ENCODE data around the gene ATG101. TPM values are rescaled to one million over a fixed set of nuclear protein-coding genes. Genes with fewer than 3 reads are reported as not detected.

The ATG101 gene
- total and polyA plus RNA-seq, 4 donors = 19.7 to 37.8 (median 33.7) TPM

- DNase-seq (ENCODE audit: low read depth in 4 of 6, low spot score in 6 of 6) = peak in 3 of 6 donors; percentile 62 to 81 (median 77)
- no peaks in the 10 kb centered on the region for H3K36me3 ChIP-seq (ENCODE audit: control insufficient read depth, insufficient read depth, low read length)
- no peak overlapping the region for H3K4me3 ChIP-seq (ENCODE audit: low read depth, low read length)
- peak overlapping the region; percentile 67 for H3K27ac ChIP-seq (ENCODE audit: low read depth, low read length)
- peaks cover 56% of the 10 kb centered on the region for H3K4me1 ChIP-seq (ENCODE audit: control insufficient read depth, insufficient read depth, low read length)
- no peaks in the 10 kb centered on the region for H3K9me3 ChIP-seq (ENCODE audit: control insufficient read depth, insufficient read depth, low read length)
- no peaks in the 10 kb centered on the region for H3K27me3 ChIP-seq (ENCODE audit: control insufficient read depth, insufficient read depth, low read length)
- 23% methylated on average over 4 of the region's 4 CpGs for WGBS (ENCODE audit: insufficient coverage)
Measured at GRCh38 chr12:52029685-52030084, 40.1 kb upstream of the ATG101 start.

- no peaks in the 10 kb centered on the region for H3K27me3 ChIP-seq (ENCODE audit: control insufficient read depth, insufficient read depth, low read length)
- 7% methylated on average over 4 of the region's 5 CpGs for WGBS (ENCODE audit: insufficient coverage)
- peak overlapping the region; percentile 28 for H3K4me3 ChIP-seq (ENCODE audit: low read depth, low read length)
- H3K27ac ChIP-seq (ENCODE audit: low read depth, low read length) = peak overlapping the region; percentile 96
- peak in 2 of 6 donors; percentile 89 to 91 for DNase-seq (ENCODE audit: low read depth in 4 of 6, low spot score in 6 of 6)
- no peaks in the 10 kb centered on the region for H3K9me3 ChIP-seq (ENCODE audit: control insufficient read depth, insufficient read depth, low read length)
- H3K36me3 ChIP-seq (ENCODE audit: control insufficient read depth, insufficient read depth, low read length) = no peaks in the 10 kb centered on the region
- peaks cover 52% of the 10 kb centered on the region for H3K4me1 ChIP-seq (ENCODE audit: control insufficient read depth, insufficient read depth, low read length)
Measured at GRCh38 chr12:52032446-52032803, 37.4 kb upstream of the ATG101 start.

- H3K4me3 ChIP-seq (ENCODE audit: low read depth, low read length) = peak overlapping the region; percentile 45
- H3K27ac ChIP-seq (ENCODE audit: low read depth, low read length) = peak overlapping the region; percentile 96
- under 1% methylated on average over 46 of the region's 48 CpGs for WGBS (ENCODE audit: insufficient coverage)
- peaks cover 57% of the 10 kb centered on the region for H3K4me1 ChIP-seq (ENCODE audit: control insufficient read depth, insufficient read depth, low read length)
- H3K27me3 ChIP-seq (ENCODE audit: control insufficient read depth, insufficient read depth, low read length) = no peaks in the 10 kb centered on the region
- peak in 5 of 6 donors; percentile 85 to 98 (median 90) for DNase-seq (ENCODE audit: low read depth in 4 of 6, low spot score in 6 of 6)
- H3K9me3 ChIP-seq (ENCODE audit: control insufficient read depth, insufficient read depth, low read length) = no peaks in the 10 kb centered on the region
- no peaks in the 10 kb centered on the region for H3K36me3 ChIP-seq (ENCODE audit: control insufficient read depth, insufficient read depth, low read length)
Measured at GRCh38 chr12:52032804-52033445, 36.9 kb upstream of the ATG101 start.

- Histone ChIP-seq H3K9me3 (ENCODE audit: control insufficient read depth, insufficient read depth, low read length) (no peaks in the 10 kb centered on the region), H3K27me3 (ENCODE audit: control insufficient read depth, insufficient read depth, low read length) (no peaks in the 10 kb centered on the region), H3K4me3 (ENCODE audit: low read depth, low read length) (peak overlapping the region; percentile 45), H3K27ac (ENCODE audit: low read depth, low read length) (peak overlapping the region; percentile 96), H3K36me3 (ENCODE audit: control insufficient read depth, insufficient read depth, low read length) (no peaks in the 10 kb centered on the region), H3K4me1 (ENCODE audit: control insufficient read depth, insufficient read depth, low read length) (peaks cover 63% of the 10 kb centered on the region)
- 52% methylated on average over 7 of the region's 13 CpGs for WGBS (ENCODE audit: insufficient coverage)
- no peak for DNase-seq (ENCODE audit: low read depth in 4 of 6, low spot score in 6 of 6)
Measured at GRCh38 chr12:52033446-52034140, 36.2 kb upstream of the ATG101 start.

- H3K4me1 ChIP-seq (ENCODE audit: control insufficient read depth, insufficient read depth, low read length) = peaks cover 58% of the 10 kb centered on the region
Measured at GRCh38 chr12:52035190-52035589, 34.6 kb upstream of the ATG101 start.

GRCh38 chr12:52035926-52036325 is 33.9 kb upstream of the ATG101 start:
- Histone ChIP-seq H3K27ac (ENCODE audit: low read depth, low read length) (peak overlapping the region; percentile 83), H3K9me3 (ENCODE audit: control insufficient read depth, insufficient read depth, low read length) (no peaks in the 10 kb centered on the region), H3K4me3 (ENCODE audit: low read depth, low read length) (no peak overlapping the region), H3K27me3 (ENCODE audit: control insufficient read depth, insufficient read depth, low read length) (no peaks in the 10 kb centered on the region), H3K4me1 (ENCODE audit: control insufficient read depth, insufficient read depth, low read length) (peaks cover 52% of the 10 kb centered on the region), H3K36me3 (ENCODE audit: control insufficient read depth, insufficient read depth, low read length) (no peaks in the 10 kb centered on the region)
- DNase-seq (ENCODE audit: low read depth in 4 of 6, low spot score in 6 of 6) = no peak
- no CpG with 5 or more reads among the region's 2 CpGs for WGBS (ENCODE audit: insufficient coverage)

More at GRCh38 chr12:52035190-52035589, 34.6 kb upstream of the ATG101 start:
- Histone ChIP-seq H3K4me3 (ENCODE audit: low read depth, low read length) (no peak overlapping the region), H3K27ac (ENCODE audit: low read depth, low read length) (no peak overlapping the region), H3K36me3 (ENCODE audit: control insufficient read depth, insufficient read depth, low read length) (no peaks in the 10 kb centered on the region), H3K9me3 (ENCODE audit: control insufficient read depth, insufficient read depth, low read length) (no peaks in the 10 kb centered on the region), H3K27me3 (ENCODE audit: control insufficient read depth, insufficient read depth, low read length) (no peaks in the 10 kb centered on the region)
- no CpG with 5 or more reads among the region's 4 CpGs for WGBS (ENCODE audit: insufficient coverage)
- no peak for DNase-seq (ENCODE audit: low read depth in 4 of 6, low spot score in 6 of 6)

GRCh38 chr12:52036587-52037171 is 33.1 kb upstream of the ATG101 start:
- Histone ChIP-seq H3K27ac (ENCODE audit: low read depth, low read length) (peak overlapping the region; percentile 83), H3K4me1 (ENCODE audit: control insufficient read depth, insufficient read depth, low read length) (peaks cover 57% of the 10 kb centered on the region), H3K4me3 (ENCODE audit: low read depth, low read length) (peak overlapping the region; percentile 42), H3K36me3 (ENCODE audit: control insufficient read depth, insufficient read depth, low read length) (peaks cover 5% of the 10 kb centered on the region), H3K27me3 (ENCODE audit: control insufficient read depth, insufficient read depth, low read length) (no peaks in the 10 kb centered on the region), H3K9me3 (ENCODE audit: control insufficient read depth, insufficient read depth, low read length) (no peaks in the 10 kb centered on the region)
- WGBS (ENCODE audit: insufficient coverage) = 9% methylated on average over 53 of the region's 53 CpGs
- DNase-seq (ENCODE audit: low read depth in 4 of 6, low spot score in 6 of 6) = peak in 2 of 6 donors; percentile 83 to 92

- DNase-seq (ENCODE audit: low read depth in 4 of 6, low spot score in 6 of 6) = peak in 2 of 6 donors; percentile 61 to 66
- Histone ChIP-seq H3K9me3 (ENCODE audit: control insufficient read depth, insufficient read depth, low read length) (no peaks in the 10 kb centered on the region), H3K27me3 (ENCODE audit: control insufficient read depth, insufficient read depth, low read length) (no peaks in the 10 kb centered on the region), H3K4me1 (ENCODE audit: control insufficient read depth, insufficient read depth, low read length) (peaks cover 56% of the 10 kb centered on the region), H3K4me3 (ENCODE audit: low read depth, low read length) (peak overlapping the region; percentile 73), H3K27ac (ENCODE audit: low read depth, low read length) (peak overlapping the region; percentile 57), H3K36me3 (ENCODE audit: control insufficient read depth, insufficient read depth, low read length) (peaks cover 12% of the 10 kb centered on the region)
- under 1% methylated on average over 59 of the region's 59 CpGs for WGBS (ENCODE audit: insufficient coverage)
Measured at GRCh38 chr12:52037248-52037861, 32.4 kb upstream of the ATG101 start.

GRCh38 chr12:52038447-52038846 is 31.3 kb upstream of the ATG101 start:
- Histone ChIP-seq H3K36me3 (ENCODE audit: control insufficient read depth, insufficient read depth, low read length) (peaks cover 23% of the 10 kb centered on the region), H3K9me3 (ENCODE audit: control insufficient read depth, insufficient read depth, low read length) (no peaks in the 10 kb centered on the region), H3K4me1 (ENCODE audit: control insufficient read depth, insufficient read depth, low read length) (peaks cover 57% of the 10 kb centered on the region), H3K27ac (ENCODE audit: low read depth, low read length) (no peak overlapping the region), H3K27me3 (ENCODE audit: control insufficient read depth, insufficient read depth, low read length) (no peaks in the 10 kb centered on the region), H3K4me3 (ENCODE audit: low read depth, low read length) (no peak overlapping the region)
- no peak for DNase-seq (ENCODE audit: low read depth in 4 of 6, low spot score in 6 of 6)
- 80% methylated on average over 6 of the region's 6 CpGs for WGBS (ENCODE audit: insufficient coverage)
